Vagina (tissue), 2 donors: ENCODE measurements around the gene DCDC2C.

Source experiments
- POLR2A ChIP-seq, 2 donors: fragments of 450-650 bp; IDR thresholded peaks; one replicate each; pipeline ENCODE4 v1.6.1; 2017; ENCODE audit warnings: antibody characterized with exemption in 2 of 2, mild to moderate bottlenecking in 2 of 2, moderate library complexity in 2 of 2
- POLR2AphosphoS5 ChIP-seq, 2 donors: sonication (generic); formaldehyde crosslinking; IDR thresholded peaks; one replicate each; pipeline ENCODE4 v1.9.0; 2017; ENCODE audit warnings: antibody characterized with exemption in 2 of 2, mild to moderate bottlenecking in 2 of 2, low read depth in 1 of 2; ENCODE audit not compliant: insufficient read depth in 1 of 2
- TF ChIP-seq, protein P1 (sequence below), 3 experiments: fragments of 450-650 bp in 2 of 3; fragments of 200-600 bp in 1 of 3; sonication (generic) in 1 of 3; IDR thresholded peaks; one replicate each; pipeline ENCODE4 v1.5.1; 2017 to 2019; ENCODE audit warnings: antibody characterized with exemption in 3 of 3, mild to moderate bottlenecking in 2 of 3, moderate library complexity in 2 of 3

DNA sequence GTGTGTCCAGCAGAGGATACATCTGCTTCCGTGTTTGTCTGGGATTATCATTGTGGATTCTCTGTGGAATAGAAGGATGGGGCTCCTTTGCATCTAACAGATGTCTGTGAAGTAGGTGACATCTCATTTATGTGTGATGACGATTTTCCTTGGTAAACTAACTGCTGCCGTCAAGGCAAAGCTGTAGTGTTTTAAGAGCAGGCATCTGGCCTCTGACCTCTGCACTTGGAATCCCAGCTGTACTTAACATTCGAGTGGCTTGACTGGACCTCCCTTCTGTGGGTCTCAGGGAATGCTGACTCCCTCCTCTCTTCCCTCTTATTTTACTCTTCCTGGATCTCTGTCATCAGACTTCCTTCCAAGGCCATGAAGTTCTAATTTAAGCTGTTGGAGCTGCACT, 56.4 kb downstream of the DCDC2C start:
- TF ChIP-seq, protein P1, sequence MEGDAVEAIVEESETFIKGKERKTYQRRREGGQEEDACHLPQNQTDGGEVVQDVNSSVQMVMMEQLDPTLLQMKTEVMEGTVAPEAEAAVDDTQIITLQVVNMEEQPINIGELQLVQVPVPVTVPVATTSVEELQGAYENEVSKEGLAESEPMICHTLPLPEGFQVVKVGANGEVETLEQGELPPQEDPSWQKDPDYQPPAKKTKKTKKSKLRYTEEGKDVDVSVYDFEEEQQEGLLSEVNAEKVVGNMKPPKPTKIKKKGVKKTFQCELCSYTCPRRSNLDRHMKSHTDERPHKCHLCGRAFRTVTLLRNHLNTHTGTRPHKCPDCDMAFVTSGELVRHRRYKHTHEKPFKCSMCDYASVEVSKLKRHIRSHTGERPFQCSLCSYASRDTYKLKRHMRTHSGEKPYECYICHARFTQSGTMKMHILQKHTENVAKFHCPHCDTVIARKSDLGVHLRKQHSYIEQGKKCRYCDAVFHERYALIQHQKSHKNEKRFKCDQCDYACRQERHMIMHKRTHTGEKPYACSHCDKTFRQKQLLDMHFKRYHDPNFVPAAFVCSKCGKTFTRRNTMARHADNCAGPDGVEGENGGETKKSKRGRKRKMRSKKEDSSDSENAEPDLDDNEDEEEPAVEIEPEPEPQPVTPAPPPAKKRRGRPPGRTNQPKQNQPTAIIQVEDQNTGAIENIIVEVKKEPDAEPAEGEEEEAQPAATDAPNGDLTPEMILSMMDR (IDR thresholded peaks at IDR 0.05): no peak
- no peak for TF ChIP-seq POLR2A (IDR thresholded peaks at IDR 0.05)
- TF ChIP-seq POLR2AphosphoS5 (IDR thresholded peaks at IDR 0.05; ENCODE audit: insufficient read depth in 1 of 2, low read depth in 1 of 2): no peak
